SK-N-SH (cell line): ENCODE measurements around the gene TCF12. TPM values are rescaled to one million over a fixed set of nuclear protein-coding genes. Genes with fewer than 3 reads are reported as not detected.

Experiments used
- CTCF ChIA-PET: fragments of 300-600, 350-600 bp; formaldehyde crosslinking; extraction: SDS; loops from one replicate; lab custom pipeline; 2021; lab: Yijun Ruan, JAX
- POLR2A ChIA-PET: fragments of 350-600 bp; sonication (Branson Sonifier 250); formaldehyde crosslinking; extraction: SDS; loops from one replicate; lab custom pipeline; 2020; ENCODE audit warnings: antibody characterized with exemption, inconsistent platforms; lab: Yijun Ruan, JAX
- DNase-seq: peaks from one replicate; pipeline ENCODE4 v3.0.0; 2012
- H2AFZ ChIP-seq: fragments of 200-600 bp; sonication (generic); 2 replicates; pipeline ENCODE4 v1.8.1; 2016; ENCODE audit warnings: antibody characterized with exemption, mild to moderate bottlenecking, low read depth
- H3F3A ChIP-seq: fragments of 200-600 bp; sonication (generic); replicated peaks from 2 replicates; pipeline ENCODE3; 2016; ENCODE audit warnings: antibody characterized with exemption, mild to moderate bottlenecking; ENCODE audit not compliant: insufficient read depth
- H3K27ac ChIP-seq, 2 experiments: fragments of 200-500 bp in 1 of 2; fragments of 200-600 bp in 1 of 2; sonication (Bioruptor generic) in 1 of 2; sonication (generic), shearing (Covaris generic) in 1 of 2; 2 replicates each; pipeline versions ENCODE4 v1.5.1 to v1.6.1; 2014 to 2016; ENCODE audit warnings: low read depth in 2 of 2, inconsistent platforms in 1 of 2, low read length in 1 of 2, mild to moderate bottlenecking in 1 of 2, mixed read lengths in 1 of 2
- H3K27me3 ChIP-seq: fragments of 200-600 bp; sonication (generic), shearing (Covaris generic); 2 replicates; pipeline ENCODE4 v1.6.1; 2016; ENCODE audit warnings: mixed run types; ENCODE audit not compliant: insufficient read depth
- H3K36me3 ChIP-seq, 2 experiments: fragments of 200-500 bp in 1 of 2; fragments of 200-600 bp in 1 of 2; sonication (Bioruptor generic) in 1 of 2; sonication (generic) in 1 of 2; replicated peaks in 1 of 2; 2 replicates each; pipeline versions ENCODE3 to v1.5.1; 2014 to 2016; ENCODE audit warnings: low read length in 1 of 2, mild to moderate bottlenecking in 1 of 2; ENCODE audit not compliant: insufficient read depth in 2 of 2, control insufficient read depth in 1 of 2
- H3K4me1 ChIP-seq, 2 experiments: fragments of 200-500 bp in 1 of 2; fragments of 200-600 bp in 1 of 2; sonication (Bioruptor generic) in 1 of 2; sonication (generic), shearing (Covaris generic) in 1 of 2; 2 replicates each; pipeline versions ENCODE4 v1.5.1 to v1.6.1; 2014 to 2016; ENCODE audit warnings: low read depth in 1 of 2, low read length in 1 of 2, mixed run types in 1 of 2; ENCODE audit not compliant: insufficient read depth in 2 of 2, control insufficient read depth in 1 of 2
- H3K4me2 ChIP-seq: fragments of 200-600 bp; sonication (generic), shearing (Covaris generic); 2 replicates; pipeline ENCODE4 v1.6.1; 2017; ENCODE audit warnings: mixed run types
- H3K4me3 ChIP-seq, 2 experiments: fragments of 200-500 bp in 1 of 2; fragments of 200-600 bp in 1 of 2; sonication (Bioruptor generic) in 1 of 2; sonication (generic), shearing (Covaris generic) in 1 of 2; 2 replicates each; pipeline versions ENCODE4 v1.5.1 to v1.8.1; 2014 to 2016; ENCODE audit warnings: low read depth in 2 of 2, inconsistent platforms in 1 of 2, low read length in 1 of 2, mild to moderate bottlenecking in 1 of 2, mixed read lengths in 1 of 2, moderate library complexity in 1 of 2
- H3K79me2 ChIP-seq: fragments of 200-600 bp; sonication (generic); 2 replicates; pipeline ENCODE4 v1.8.1; 2017; ENCODE audit warnings: mild to moderate bottlenecking; ENCODE audit not compliant: insufficient read depth
- H3K9ac ChIP-seq: fragments of 200-600 bp; sonication (generic); 2 replicates; pipeline ENCODE4 v1.6.1; 2017; ENCODE audit warnings: mixed run types
- H3K9me2 ChIP-seq: fragments of 200-600 bp; sonication (generic); 2 replicates; pipeline ENCODE4 v1.6.1; 2017; ENCODE audit warnings: mixed run types
- H3K9me3 ChIP-seq: fragments of 200-600 bp; sonication (generic); 2 replicates; pipeline ENCODE4 v1.6.1; 2017; ENCODE audit warnings: mixed run types, mild to moderate bottlenecking, moderate library complexity
- H4K20me1 ChIP-seq: fragments of 200-600 bp; sonication (generic); 2 replicates; pipeline ENCODE4 v1.6.1; 2017; ENCODE audit warnings: mild to moderate bottlenecking, mixed run types; ENCODE audit not compliant: insufficient read depth
- EZH2phosphoT487 ChIP-seq: fragments of 200-600 bp; sonication (generic); IDR thresholded peaks from 2 replicates; pipeline ENCODE4 v1.6.1; 2017; ENCODE audit warnings: low read depth, mixed run types, mild to moderate bottlenecking, antibody characterized with exemption, moderate library complexity, borderline replicate concordance
- MXI1 ChIP-seq: IDR thresholded peaks from 2 replicates; pipeline ENCODE4 v1.6.1; 2012; ENCODE audit warnings: mild to moderate bottlenecking, low read depth, low read length, improper control_type of control experiment
- PBX3 ChIP-seq: IDR thresholded peaks from 2 replicates; pipeline ENCODE4; 2012
- TCF12 ChIP-seq: IDR thresholded peaks from 2 replicates; pipeline ENCODE4 v1.4.0; 2012
- USF1 ChIP-seq: IDR thresholded peaks from 2 replicates; pipeline ENCODE4 v1.4.0; 2012; ENCODE audit warnings: low read depth, borderline replicate concordance
- WGBS: methylation state at CpG from one replicate; pipeline ENCODE4 v1.1.6; 2017; ENCODE audit warnings: low lambda C conversion rate; 5-methylcytosine and 5-hydroxymethylcytosine counted together
- polyA plus RNA-seq, 3 experiments: library from polyadenylated mRNA; depleted of rRNA; stranded (reverse); fragments of >200 nt; gene quantifications; 2 replicates each; pipeline ENCODE4 v1.2.3, GENCODE V29; 2012
- TF ChIP-seq, protein P1 (sequence below): IDR thresholded peaks from 2 replicates; pipeline ENCODE4 v1.6.1; 2012; ENCODE audit warnings: mild to moderate bottlenecking, low read depth, low read length, moderate library complexity

The TCF12 gene
- polyA plus RNA-seq, 1 of the 3 experiments (the other 2 are of a cell fraction) = 49.6 TPM

GRCh38 chr15:57223345-57223744, 304.9 kb downstream of the TCF12 start:
- Histone ChIP-seq H3K79me2 (peaks cover 95% of the 10 kb centered on the region), H3K4me2 (no peak overlapping the region), H3K36me3 (no peaks in the 10 kb centered on the region), H3F3A (peaks cover 31% of the 10 kb centered on the region), H3K27ac (peak overlapping the region; percentile 0 to 74; a peak in 2 of 4 replicates), H4K20me1 (peaks cover 25% of the 10 kb centered on the region), H2AFZ (no peak overlapping the region), H3K9ac (no peak overlapping the region), H3K27me3 (no peaks in the 10 kb centered on the region), H3K4me3 (no peak overlapping the region), H3K9me2 (no peaks in the 10 kb centered on the region), H3K9me3 (no peaks in the 10 kb centered on the region), H3K4me1 (peaks cover 11 to 31% of the 10 kb centered on the region in 2 experiments; a peak in 3 of 4 replicates)
- TF ChIP-seq TCF12 = no peak
- no peak for TF ChIP-seq PBX3
- no peak for DNase-seq
- 91% methylated on average over 2 of the region's 2 CpGs for WGBS
- POLR2A ChIA-PET = no interaction called here
- CTCF ChIA-PET = interaction anchor here (0.8 to 6.9 kb wide), 4 partner anchors 17 to 727 kb away, joined by 3 to 33 read pairs (median 3); no protein-coding TSS in a partner anchor

DNA sequence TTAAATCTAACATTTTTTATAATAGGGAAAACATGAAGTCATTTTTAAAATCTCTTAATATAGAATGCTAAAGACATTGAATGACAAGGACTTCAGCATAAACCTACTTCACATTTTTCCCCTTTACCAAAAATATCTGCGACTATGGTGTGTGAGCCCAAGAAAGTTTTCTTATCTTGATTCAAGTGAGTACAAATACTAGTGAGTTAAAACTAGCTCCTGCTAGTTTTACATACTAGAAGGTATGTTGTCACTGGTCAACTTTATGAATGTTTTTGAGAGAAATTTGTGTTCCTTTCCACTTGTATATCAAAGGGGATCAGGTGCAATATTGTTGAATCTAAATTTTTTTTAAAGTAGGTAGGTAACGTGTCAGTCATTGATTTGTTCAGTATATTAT, 305.4 kb downstream of the TCF12 start:
- H3K4me3 ChIP-seq = no peak overlapping the region
- WGBS = 97% methylated on average over 2 of the region's 2 CpGs
- H3K9ac ChIP-seq = peak overlapping the region; percentile 18; the same call in 1 of the 2 replicates
- ChIA-PET POLR2A (no interaction called here), CTCF (interaction anchor here (0.9 kb wide), 1 partner anchor 82 kb away, joined by 3 read pairs; no protein-coding TSS in a partner anchor)
- H3K27me3 ChIP-seq = no peaks in the 10 kb centered on the region
- peaks cover 26% of the 10 kb centered on the region for H3F3A ChIP-seq
- no peaks in the 10 kb centered on the region for H3K9me2 ChIP-seq
- peaks cover 95% of the 10 kb centered on the region for H3K79me2 ChIP-seq
- peaks cover 31% of the 10 kb centered on the region for H4K20me1 ChIP-seq
- no peak for DNase-seq
- peak overlapping the region; percentile 39 to 55 for H3K27ac ChIP-seq
- H3K4me2 ChIP-seq = 0 out of 2 replicates have a peak overlapping the region, but pooled peaks have one; percentile 36
- H2AFZ ChIP-seq = no peak overlapping the region
- peaks cover 0 to under 1% of the 10 kb centered on the region in 2 experiments for H3K36me3 ChIP-seq
- no peak for TF ChIP-seq TCF12
- H3K4me1 ChIP-seq = peaks cover 17 to 32% of the 10 kb centered on the region in 2 experiments; a peak in 3 of 4 replicates
- H3K9me3 ChIP-seq = no peaks in the 10 kb centered on the region

DNA sequence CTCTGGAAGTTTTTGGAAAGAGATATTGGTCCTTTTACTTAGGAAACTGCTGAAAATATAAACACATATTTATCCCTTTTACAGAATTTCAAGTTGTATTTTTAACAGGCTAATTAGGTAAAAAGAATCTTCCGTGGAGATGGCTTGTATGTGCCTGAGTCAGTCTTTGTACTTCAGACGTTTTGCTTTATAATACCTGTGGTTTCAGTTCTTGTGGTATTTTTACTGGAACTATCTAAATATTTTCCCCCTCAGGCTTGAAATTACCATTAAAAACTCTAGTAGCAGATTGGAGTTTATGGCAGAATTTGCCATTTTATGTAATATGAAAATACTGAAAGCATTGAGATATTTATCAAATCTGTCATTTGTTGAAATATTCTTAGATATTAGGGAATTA, 306.2 kb downstream of the TCF12 start:
- no peak for DNase-seq
- TF ChIP-seq USF1 = no peak
- no peak for TF ChIP-seq MXI1
- TF ChIP-seq, protein P1, sequence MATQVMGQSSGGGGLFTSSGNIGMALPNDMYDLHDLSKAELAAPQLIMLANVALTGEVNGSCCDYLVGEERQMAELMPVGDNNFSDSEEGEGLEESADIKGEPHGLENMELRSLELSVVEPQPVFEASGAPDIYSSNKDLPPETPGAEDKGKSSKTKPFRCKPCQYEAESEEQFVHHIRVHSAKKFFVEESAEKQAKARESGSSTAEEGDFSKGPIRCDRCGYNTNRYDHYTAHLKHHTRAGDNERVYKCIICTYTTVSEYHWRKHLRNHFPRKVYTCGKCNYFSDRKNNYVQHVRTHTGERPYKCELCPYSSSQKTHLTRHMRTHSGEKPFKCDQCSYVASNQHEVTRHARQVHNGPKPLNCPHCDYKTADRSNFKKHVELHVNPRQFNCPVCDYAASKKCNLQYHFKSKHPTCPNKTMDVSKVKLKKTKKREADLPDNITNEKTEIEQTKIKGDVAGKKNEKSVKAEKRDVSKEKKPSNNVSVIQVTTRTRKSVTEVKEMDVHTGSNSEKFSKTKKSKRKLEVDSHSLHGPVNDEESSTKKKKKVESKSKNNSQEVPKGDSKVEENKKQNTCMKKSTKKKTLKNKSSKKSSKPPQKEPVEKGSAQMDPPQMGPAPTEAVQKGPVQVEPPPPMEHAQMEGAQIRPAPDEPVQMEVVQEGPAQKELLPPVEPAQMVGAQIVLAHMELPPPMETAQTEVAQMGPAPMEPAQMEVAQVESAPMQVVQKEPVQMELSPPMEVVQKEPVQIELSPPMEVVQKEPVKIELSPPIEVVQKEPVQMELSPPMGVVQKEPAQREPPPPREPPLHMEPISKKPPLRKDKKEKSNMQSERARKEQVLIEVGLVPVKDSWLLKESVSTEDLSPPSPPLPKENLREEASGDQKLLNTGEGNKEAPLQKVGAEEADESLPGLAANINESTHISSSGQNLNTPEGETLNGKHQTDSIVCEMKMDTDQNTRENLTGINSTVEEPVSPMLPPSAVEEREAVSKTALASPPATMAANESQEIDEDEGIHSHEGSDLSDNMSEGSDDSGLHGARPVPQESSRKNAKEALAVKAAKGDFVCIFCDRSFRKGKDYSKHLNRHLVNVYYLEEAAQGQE = no peak
- peak; percentile 26; the same call in 1 of the 2 replicates for TF ChIP-seq TCF12
- TF ChIP-seq EZH2phosphoT487 = no peak
- Histone ChIP-seq H3K36me3 (peaks cover 0 to 6% of the 10 kb centered on the region in 2 experiments), H3K79me2 (peaks cover 95% of the 10 kb centered on the region), H4K20me1 (peaks cover 38% of the 10 kb centered on the region), H2AFZ (no peak overlapping the region), H3K27ac (peak overlapping the region; percentile 53 to 55), H3K9ac (peak overlapping the region; percentile 18; the same call in 1 of the 2 replicates), H3K4me2 (peak overlapping the region; percentile 36; the same call in 1 of the 2 replicates), H3F3A (peaks cover 25% of the 10 kb centered on the region), H3K4me1 (peaks cover 21 to 36% of the 10 kb centered on the region in 2 experiments; a peak in 3 of 4 replicates), H3K27me3 (no peaks in the 10 kb centered on the region), H3K4me3 (no peak overlapping the region), H3K9me3 (no peaks in the 10 kb centered on the region), H3K9me2 (no peaks in the 10 kb centered on the region)
- 35% methylated on average over 2 of the region's 2 CpGs for WGBS
- CTCF ChIA-PET = no interaction called here
- POLR2A ChIA-PET = no interaction called here
